GM12878 (cell line): Measurements from ENCODE around the gene NARF. TPM values are rescaled to one million over a fixed set of nuclear protein-coding genes. Genes with fewer than 3 reads are reported as not detected.

ENCODE experiments used
- BCL11A ChIP-seq: IDR thresholded peaks from 2 replicates; pipeline ENCODE4 v1.6.1; 2011; ENCODE audit warnings: low read depth, low read length
- BRCA1 ChIP-seq: IDR thresholded peaks from 2 replicates; pipeline ENCODE4 v1.6.1; 2011; ENCODE audit warnings: low read depth, low read length, improper control_type of control experiment
- EED ChIP-seq: sonication (generic); IDR thresholded peaks from 2 replicates; pipeline ENCODE4 v1.6.1; 2016; ENCODE audit warnings: antibody characterized with exemption, low read depth
- ETV6 ChIP-seq, 2 experiments: fragments of 450-650 bp in 1 of 2; IDR thresholded peaks in 1 of 2; conservative IDR thresholded peaks in 1 of 2; 2 replicates each; pipeline ENCODE4 v1.6.1; 2014; ENCODE audit warnings: antibody characterized with exemption in 1 of 2, borderline replicate concordance in 1 of 2, low read depth in 1 of 2, mild to moderate bottlenecking in 1 of 2, moderate library complexity in 1 of 2
- HDGF ChIP-seq: fragments of 450-650 bp; IDR thresholded peaks from 2 replicates; pipeline ENCODE4 v1.6.1; 2016; ENCODE audit warnings: antibody characterized with exemption
- NBN ChIP-seq: fragments of 450-650 bp; IDR thresholded peaks from 2 replicates; pipeline ENCODE4 v1.6.1; 2016
- NFXL1 ChIP-seq: fragments of 450-650 bp; IDR thresholded peaks from 2 replicates; pipeline ENCODE4 v1.6.1; 2017; ENCODE audit warnings: antibody characterized with exemption, mild to moderate bottlenecking, borderline replicate concordance
- NRF1 ChIP-seq: conservative IDR thresholded peaks from 2 replicates; pipeline ENCODE4 v1.6.1; 2011; ENCODE audit warnings: mild to moderate bottlenecking, low read depth, low read length, improper control_type of control experiment
- PKNOX1 ChIP-seq: fragments of 450-650 bp; IDR thresholded peaks from 2 replicates; pipeline ENCODE4 v1.6.1; 2016; ENCODE audit warnings: mild to moderate bottlenecking
- RELB ChIP-seq: fragments of 450-650 bp; IDR thresholded peaks from 2 replicates; pipeline ENCODE4 v1.6.1; 2017; ENCODE audit warnings: low read depth, mild to moderate bottlenecking, moderate library complexity
- SREBF1 ChIP-seq: IDR thresholded peaks from 2 replicates; pipeline ENCODE4 v1.6.1; 2012; ENCODE audit warnings: mild to moderate bottlenecking, low read length
- TAF1 ChIP-seq: IDR thresholded peaks from 2 replicates; pipeline ENCODE4 v1.6.1; 2011; ENCODE audit warnings: mild to moderate bottlenecking, low read depth, low read length, borderline replicate concordance
- USF1 ChIP-seq: IDR thresholded peaks from 2 replicates; pipeline ENCODE4 v1.6.1; 2011; ENCODE audit warnings: borderline replicate concordance, low read depth, mild to moderate bottlenecking, moderate library complexity, mixed read lengths, low read length; ENCODE audit not compliant: insufficient read depth; ENCODE audit errors: extremely low read length
- ZBED1 ChIP-seq: IDR thresholded peaks from 2 replicates; pipeline ENCODE4 v1.6.1; 2016; ENCODE audit warnings: borderline replicate concordance
- ZBTB40 ChIP-seq: fragments of 450-650 bp; IDR thresholded peaks from 2 replicates; pipeline ENCODE4 v1.6.1; 2016; ENCODE audit warnings: mild to moderate bottlenecking, moderate library complexity, borderline replicate concordance
- ZNF592 ChIP-seq: fragments of 450-650 bp; IDR thresholded peaks from 2 replicates; pipeline ENCODE4 v1.6.1; 2017; ENCODE audit warnings: mild to moderate bottlenecking, moderate library complexity
- ZSCAN29 ChIP-seq: fragments of 450-650 bp; IDR thresholded peaks from 2 replicates; pipeline ENCODE4 v1.6.1; 2017; ENCODE audit warnings: mild to moderate bottlenecking, moderate library complexity
- polyA plus RNA-seq, 11 experiments: library from polyadenylated mRNA; depleted of rRNA in 4 of 11; unstranded in 6 of 11; stranded (reverse) in 5 of 11; fragments of >200 nt; fragmentation: Nextera tagmentation in 4 of 11; fragmentation: Illumina TruSeq in 1 of 11; extraction: Ambion mirVana in 4 of 11; extraction: Trizol in 1 of 11; gene quantifications; 1 replicate in 1 of 11; 2 replicates in 10 of 11; pipeline versions ENCODE4 v1.2.1 to v1.2.3, GENCODE V29; 2011 to 2016; ENCODE audit warnings: inconsistent platforms in 2 of 11, missing spikeins in 2 of 11, low read depth in 1 of 11
- total RNA-seq, 4 experiments: library from RNA; depleted of rRNA in 3 of 4; stranded (reverse); fragments of >200 nt in 3 of 4; fragmentation: Illumina TruSeq in 1 of 4; extraction: Trizol in 1 of 4; gene quantifications; 2 replicates each; pipeline versions ENCODE4 v1.2.1 to v1.2.3, GENCODE V29; 2013 to 2021

The NARF gene
- total and polyA plus RNA-seq, 10 of the 15 experiments (the other 5 are each of a cell fraction or from before 2014, with no cell fraction given) = 16.7 to 126 (median 47.5) TPM

- TF ChIP-seq BCL11A (no peak; the same call in 1 of the 2 replicates), TAF1 (peak; percentile 87), HDGF (0 out of 2 replicates have a peak, but pooled peaks have one; percentile 63), ZNF592 (no peak), EED (peak; percentile 72), ZBED1 (0 out of 2 replicates have a peak, but pooled peaks have one; percentile 45), SREBF1 (no peak), RELB (peak; percentile 34; the same call in 1 of the 2 replicates), NBN (peak; percentile 96), PKNOX1 (peak; percentile 5; the same call in 1 of the 2 replicates), ZBTB40 (peak; percentile 21; the same call in 1 of the 2 replicates), NFXL1 (no peak), USF1 (no peak), NRF1 (no peak), ZSCAN29 (no peak), BRCA1 (no peak), ETV6 (conservative IDR thresholded peaks at IDR 0.05 in 1 of 2, IDR thresholded peaks at IDR 0.05 in 1 of 2; ENCODE audit: borderline replicate concordance in 1 of 2, low read depth in 1 of 2) (peak in 1 of 2 experiments; percentile 94; a peak in 2 of 4 replicates)
These were observed 9.2 kb upstream of the NARF start (continued) for GRCh38 chr17:82449131-82449882.
